ENCODE measurements around the gene EMSY.

DNA sequence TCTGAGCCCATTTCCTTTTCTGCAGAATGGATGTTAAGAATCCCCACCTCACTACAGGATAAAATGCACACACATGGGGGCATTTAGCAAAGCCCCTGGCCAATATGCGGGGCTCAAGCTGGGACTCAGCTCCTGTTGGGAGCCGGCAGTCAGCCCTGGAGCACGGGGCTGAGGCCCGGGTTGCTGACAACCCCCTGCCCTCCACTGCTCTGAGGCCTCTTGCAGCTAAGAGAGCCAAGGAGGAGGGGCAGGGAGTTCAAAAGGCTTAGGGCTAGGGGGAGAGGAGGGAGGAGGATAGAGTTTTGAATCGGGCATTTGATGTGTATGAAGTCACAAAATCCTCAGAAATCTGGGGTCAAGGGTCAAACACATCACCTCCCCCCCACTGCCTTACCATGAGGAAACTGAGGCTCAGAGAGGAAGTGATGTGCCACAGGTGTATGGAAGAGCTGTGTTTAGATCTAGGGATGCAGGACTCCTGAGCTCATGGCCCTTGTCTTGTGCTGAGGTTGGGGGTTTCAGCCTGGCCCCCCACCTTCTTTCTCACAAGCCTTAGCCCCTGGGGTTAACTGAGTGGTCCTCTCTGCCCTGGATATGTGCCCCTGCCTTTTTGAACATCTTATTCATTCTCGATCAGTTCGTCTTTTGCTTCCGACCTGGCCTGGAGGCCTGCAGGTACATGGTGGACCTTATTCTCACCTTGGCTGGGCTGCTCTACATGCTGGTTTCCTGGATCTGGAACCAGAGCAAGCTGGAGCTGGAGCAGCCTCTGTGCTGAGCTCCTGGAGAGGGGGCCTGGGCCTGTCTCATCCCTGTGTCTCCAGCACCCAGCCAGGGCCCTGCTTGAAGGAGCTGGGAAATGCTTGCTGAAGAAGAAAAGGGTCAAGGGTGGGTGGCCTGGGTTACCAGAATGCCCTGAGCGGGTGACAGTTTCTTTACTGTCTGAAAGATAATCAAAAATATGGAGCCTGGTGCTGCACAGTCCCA, 145.4 kb downstream of the EMSY start:
- TF ChIP-seq, protein P1, sequence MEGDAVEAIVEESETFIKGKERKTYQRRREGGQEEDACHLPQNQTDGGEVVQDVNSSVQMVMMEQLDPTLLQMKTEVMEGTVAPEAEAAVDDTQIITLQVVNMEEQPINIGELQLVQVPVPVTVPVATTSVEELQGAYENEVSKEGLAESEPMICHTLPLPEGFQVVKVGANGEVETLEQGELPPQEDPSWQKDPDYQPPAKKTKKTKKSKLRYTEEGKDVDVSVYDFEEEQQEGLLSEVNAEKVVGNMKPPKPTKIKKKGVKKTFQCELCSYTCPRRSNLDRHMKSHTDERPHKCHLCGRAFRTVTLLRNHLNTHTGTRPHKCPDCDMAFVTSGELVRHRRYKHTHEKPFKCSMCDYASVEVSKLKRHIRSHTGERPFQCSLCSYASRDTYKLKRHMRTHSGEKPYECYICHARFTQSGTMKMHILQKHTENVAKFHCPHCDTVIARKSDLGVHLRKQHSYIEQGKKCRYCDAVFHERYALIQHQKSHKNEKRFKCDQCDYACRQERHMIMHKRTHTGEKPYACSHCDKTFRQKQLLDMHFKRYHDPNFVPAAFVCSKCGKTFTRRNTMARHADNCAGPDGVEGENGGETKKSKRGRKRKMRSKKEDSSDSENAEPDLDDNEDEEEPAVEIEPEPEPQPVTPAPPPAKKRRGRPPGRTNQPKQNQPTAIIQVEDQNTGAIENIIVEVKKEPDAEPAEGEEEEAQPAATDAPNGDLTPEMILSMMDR (IDR thresholded peaks at IDR 0.05), result no peak
- TF ChIP-seq POLR2A (IDR thresholded peaks at IDR 0.05), result no peak

All from adrenal gland (tissue), 5 donors.